Panc1 (cell line): Measurements from ENCODE around the gene TSKU. TPM values are rescaled to one million over a fixed set of nuclear protein-coding genes. Genes with fewer than 3 reads are reported as not detected.

Source experiments
- ATAC-seq: fragments of 200-7000 bp; cut with Tn5 transposase; 2 replicates; pipeline ENCODE4 v1.9.1; 2020; ENCODE audit warnings: mild to moderate bottlenecking, moderate library complexity
- BruUV-seq: library from RNA; stranded (reverse); fragments of 400-500 nt; replicated peaks from 2 replicates; lab custom pipeline; 2021; lab: Mats Ljungman, UMichigan
- CTCF ChIA-PET: fragments of 300-600 bp; sonication (Branson Sonifier 250); formaldehyde crosslinking; loops from one replicate; lab custom pipeline; 2022; ENCODE audit warnings: antibody characterized with exemption; lab: Charles Lee
- POLR2A ChIA-PET: fragments of 300-600 bp; sonication (Branson Sonifier 250); formaldehyde crosslinking; loops from one replicate; lab custom pipeline; 2022; ENCODE audit warnings: antibody characterized with exemption; lab: Charles Lee
- DNase-seq: peaks from one replicate; pipeline ENCODE4 v3.0.0-alpha.2; 2010; ENCODE audit warnings: low read depth, low spot score
- H3K27ac ChIP-seq: 2 replicates; pipeline ENCODE4 v1.5.1; 2011; ENCODE audit warnings: mild to moderate bottlenecking, low read length, inconsistent platforms
- H3K27me3 ChIP-seq: fragments of 200-500 bp; sonication (Bioruptor generic); 2 replicates; pipeline ENCODE4 v1.6.0; 2014; ENCODE audit warnings: low read length, inconsistent platforms; ENCODE audit not compliant: control insufficient read depth, insufficient read depth
- H3K36me3 ChIP-seq: fragments of 200-500 bp; sonication (Bioruptor generic); 2 replicates; pipeline ENCODE4 v1.5.1; 2014; ENCODE audit warnings: inconsistent platforms, mild to moderate bottlenecking, low read length, moderate library complexity; ENCODE audit not compliant: control insufficient read depth, insufficient read depth
- H3K4me1 ChIP-seq: 2 replicates; pipeline ENCODE4 v1.5.1; 2011; ENCODE audit warnings: inconsistent platforms, mild to moderate bottlenecking, low read length, moderate library complexity; ENCODE audit not compliant: control insufficient read depth, insufficient read depth
- H3K4me3 ChIP-seq, 2 experiments: 2 replicates each; pipeline ENCODE4 v1.5.1; 2011 to 2012; ENCODE audit warnings: low read depth in 2 of 2, low read length in 2 of 2, mild to moderate bottlenecking in 2 of 2, inconsistent platforms in 1 of 2, moderate library complexity in 1 of 2
- H3K9me3 ChIP-seq: fragments of 200-500 bp; sonication (Bioruptor generic); 2 replicates; pipeline ENCODE4 v1.5.1; 2014; ENCODE audit warnings: low read depth, mild to moderate bottlenecking, inconsistent platforms, low read length, moderate library complexity; ENCODE audit not compliant: control insufficient read depth, insufficient read depth
- POLR2AphosphoS5 ChIP-seq: IDR thresholded peaks from 2 replicates; pipeline ENCODE4 v1.6.1; 2012; ENCODE audit warnings: mild to moderate bottlenecking, low read depth, low read length, moderate library complexity
- REST ChIP-seq, 2 experiments: IDR thresholded peaks; 2 replicates each; pipeline ENCODE4 v1.6.1; 2011 to 2012; ENCODE audit warnings: low read depth in 2 of 2, control low read depth in 1 of 2, low read length in 1 of 2, mild to moderate bottlenecking in 1 of 2, moderate library complexity in 1 of 2; ENCODE audit not compliant: insufficient read depth in 1 of 2
- SIN3A ChIP-seq: IDR thresholded peaks from 2 replicates; pipeline ENCODE4 v1.6.1; 2012; ENCODE audit warnings: low read depth, mild to moderate bottlenecking, low read length, moderate library complexity, borderline replicate concordance; ENCODE audit not compliant: insufficient read depth
- TCF7L2 ChIP-seq: IDR thresholded peaks from 2 replicates; pipeline ENCODE4 v1.6.1; 2011; ENCODE audit warnings: mild to moderate bottlenecking, low read depth, low read length, inconsistent platforms
- in situ Hi-C: cut with HindIII; loops from 2 replicates; pipeline ENCODE4 v1.10.0; 2016; ENCODE audit warnings: low sequenced_read_pairs, low pct_unique_long_range_greater_than_20kb
- intact Hi-C: fragments of 100-400 bp; cut with micrococcal nuclease; formaldehyde crosslinking; loops from one replicate; pipeline ENCODE4 v1.10.0; 2022; ENCODE audit not compliant: unreplicated experiment
- total RNA-seq: library from RNA; stranded (reverse); gene quantifications from one replicate; pipeline ENCODE4 v1.2.1, GENCODE V29; 2021; ENCODE audit not compliant: unreplicated experiment
- TF ChIP-seq, protein P1 (sequence below): fragments of 450-650 bp; IDR thresholded peaks from 2 replicates; pipeline ENCODE4 v1.5.1; 2017; ENCODE audit warnings: mild to moderate bottlenecking

The TSKU gene
- total RNA-seq, 1 experiment from 2014 or later, result 31.4 TPM

DNA sequence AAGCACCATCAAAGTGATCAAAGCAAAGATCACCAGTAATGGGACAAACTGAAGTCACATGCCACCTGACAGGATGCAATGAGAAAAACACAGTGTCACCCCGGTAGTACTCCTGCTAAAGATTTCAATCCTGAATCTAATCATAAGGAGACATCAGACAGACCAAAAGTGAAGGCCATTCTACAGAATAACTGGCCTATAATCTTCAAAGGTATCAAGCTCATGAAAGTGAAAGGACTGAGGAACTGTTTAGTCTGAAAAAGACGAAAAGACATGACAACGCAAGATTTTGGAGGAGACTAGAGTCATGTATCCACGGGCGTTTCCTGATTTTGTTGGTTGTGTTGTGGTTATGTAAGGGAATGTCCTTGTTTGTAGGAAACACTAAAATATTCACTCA is 42.4 kb upstream of the TSKU start:
- Histone ChIP-seq H3K9me3 (no peaks in the 10 kb centered on the region), H3K27ac (no peak overlapping the region), H3K36me3 (no peaks in the 10 kb centered on the region), H3K4me1 (peaks cover 2% of the 10 kb centered on the region; the same call in 1 of the 2 replicates), H3K4me3 (no peak overlapping the region), H3K27me3 (no peaks in the 10 kb centered on the region)
- intact Hi-C loops (no loop called here), in situ Hi-C loops (no loop called here)
- TF ChIP-seq SIN3A (no peak), TCF7L2 (no peak), REST (IDR thresholded peaks at IDR 0.05; ENCODE audit: insufficient read depth in 1 of 2, low read depth in 2 of 2, low read length in 1 of 2) (no peak), POLR2AphosphoS5 (no peak)
- TF ChIP-seq, protein P1, sequence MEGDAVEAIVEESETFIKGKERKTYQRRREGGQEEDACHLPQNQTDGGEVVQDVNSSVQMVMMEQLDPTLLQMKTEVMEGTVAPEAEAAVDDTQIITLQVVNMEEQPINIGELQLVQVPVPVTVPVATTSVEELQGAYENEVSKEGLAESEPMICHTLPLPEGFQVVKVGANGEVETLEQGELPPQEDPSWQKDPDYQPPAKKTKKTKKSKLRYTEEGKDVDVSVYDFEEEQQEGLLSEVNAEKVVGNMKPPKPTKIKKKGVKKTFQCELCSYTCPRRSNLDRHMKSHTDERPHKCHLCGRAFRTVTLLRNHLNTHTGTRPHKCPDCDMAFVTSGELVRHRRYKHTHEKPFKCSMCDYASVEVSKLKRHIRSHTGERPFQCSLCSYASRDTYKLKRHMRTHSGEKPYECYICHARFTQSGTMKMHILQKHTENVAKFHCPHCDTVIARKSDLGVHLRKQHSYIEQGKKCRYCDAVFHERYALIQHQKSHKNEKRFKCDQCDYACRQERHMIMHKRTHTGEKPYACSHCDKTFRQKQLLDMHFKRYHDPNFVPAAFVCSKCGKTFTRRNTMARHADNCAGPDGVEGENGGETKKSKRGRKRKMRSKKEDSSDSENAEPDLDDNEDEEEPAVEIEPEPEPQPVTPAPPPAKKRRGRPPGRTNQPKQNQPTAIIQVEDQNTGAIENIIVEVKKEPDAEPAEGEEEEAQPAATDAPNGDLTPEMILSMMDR, result no peak
- ChIA-PET CTCF (no interaction called here), POLR2A (no interaction called here)
- BruUV-seq, result no TSS peak
- DNase-seq (no peak), ATAC-seq (no peak)

- intact Hi-C loops, result no loop called here
- CTCF ChIA-PET, result interaction anchor here (0.8 kb wide), 1 partner anchor 9 kb away, joined by 3 read pairs; no protein-coding TSS in a partner anchor
- BruUV-seq, result no TSS peak
These were observed 40.3 kb upstream of the TSKU start for GRCh38 chr11:76742902-76743301.

More at GRCh38 chr11:76742902-76743301, 40.3 kb upstream of the TSKU start:
- POLR2A ChIA-PET, result no interaction called here
- Histone ChIP-seq H3K27ac (no peak overlapping the region), H3K27me3 (no peaks in the 10 kb centered on the region), H3K9me3 (no peaks in the 10 kb centered on the region), H3K4me3 (no peak overlapping the region), H3K4me1 (peaks cover 2% of the 10 kb centered on the region; the same call in 1 of the 2 replicates), H3K36me3 (no peaks in the 10 kb centered on the region)
- DNase-seq (no peak), ATAC-seq (no peak)
- TF ChIP-seq REST (IDR thresholded peaks at IDR 0.05; ENCODE audit: insufficient read depth in 1 of 2, low read depth in 2 of 2, low read length in 1 of 2), result no peak
- TF ChIP-seq, protein P1, result no peak
- TF ChIP-seq TCF7L2, result no peak
- no peak for TF ChIP-seq POLR2AphosphoS5
- in situ Hi-C loops, result no loop called here
